Measurements from ENCODE around the gene CARD9.
"Not testable (repeated sequence)": the region's sequence is repeated elsewhere in the genome, so short reads cannot be mapped to it uniquely, and the experiment has no call there.

CARD9 gene

GRCh38 chr9:136373300-136374182, at the start of gene CARD9:
CARD9 (minus strand) TSS chr9:136373669; CDS start chr9:136372078, 1,591 bp downstream.
- DNase-seq: peak; percentile 49

GRCh38 chr9:136422876-136423275, 49.4 kb upstream of the CARD9 start:
- no peak for DNase-seq

- DNase-seq: no peak
Observed at GRCh38 chr9:136421791-136422190, 48.3 kb upstream of the CARD9 start.

- no peak for DNase-seq
Observed at GRCh38 chr9:136419092-136419420, 45.6 kb upstream of the CARD9 start.

GRCh38 chr9:136418182-136419091, 45.0 kb upstream of the CARD9 start:
- DNase-seq: no peak

- no peak for DNase-seq
Observed at GRCh38 chr9:136416914-136417313, 43.4 kb upstream of the CARD9 start.

GRCh38 chr9:136416427-136416826, 43.0 kb upstream of the CARD9 start:
- DNase-seq: no peak

GRCh38 chr9:136412962-136413361, 39.5 kb upstream of the CARD9 start:
- DNase-seq: peak; percentile 44

GRCh38 chr9:136411378-136411777, 37.9 kb upstream of the CARD9 start:
- DNase-seq: no peak

GRCh38 chr9:136410500-136411287, 37.2 kb upstream of the CARD9 start, which contains the start of the genes ENTR1 and PMPCA:
ENTR1 (minus strand) TSS chr9:136410614; CDS start chr9:136410397, 217 bp downstream.
PMPCA (plus strand) TSS chr9:136410658; CDS start chr9:136410669, 11 bp downstream.
- DNase-seq: peak; percentile 52

- no peak for DNase-seq
Observed at GRCh38 chr9:136409557-136410455, 36.3 kb upstream of the CARD9 start.

- DNase-seq: no peak
Observed at GRCh38 chr9:136407911-136408310, 34.4 kb upstream of the CARD9 start.

- not testable (repeated sequence) for DNase-seq
Observed at GRCh38 chr9:136407061-136407460, 33.6 kb upstream of the CARD9 start.

- DNase-seq: not testable (repeated sequence)
Observed at GRCh38 chr9:136405904-136406303, 32.4 kb upstream of the CARD9 start.

GRCh38 chr9:136405481-136405880, 32.0 kb upstream of the CARD9 start:
- no peak for DNase-seq

GRCh38 chr9:136404801-136405136, 31.3 kb upstream of the CARD9 start:
- no peak for DNase-seq

GRCh38 chr9:136403915-136404800, 30.7 kb upstream of the CARD9 start:
- no peak for DNase-seq

GRCh38 chr9:136403538-136403914, 30.1 kb upstream of the CARD9 start:
- no peak for DNase-seq

GRCh38 chr9:136402067-136402466, 28.6 kb upstream of the CARD9 start:
- no peak for DNase-seq

GRCh38 chr9:136401173-136401922, 27.9 kb upstream of the CARD9 start:
- no peak for DNase-seq

All from DMS 273 treated with DMSO at 0.1 percent for 48 hours (cell line).